Stimulated activated CD8-positive, alpha-beta memory T cell treated with anti-CD3 and anti-CD28 coated beads, Interleukin-15, amount 100 ng/mL, for 1 hour (primary cell): Measurements from ENCODE around the gene PDIK1L.
A peak's percentile ranks its signal among the peaks of the same experiment; 100 is the strongest.

ENCODE experiments used
- DNase-seq: peaks from one replicate; pipeline ENCODE4 v3.0.0-alpha.2; 2020; ENCODE audit warnings: low read depth

The PDIK1L gene

GRCh38 chr1:26111530-26112406, at the start of gene PDIK1L:
PDIK1L (plus strand) TSS chr1:26111824; CDS start chr1:26114309, 2,485 bp downstream.
- DNase-seq: peak; percentile 87

GRCh38 chr1:26064553-26064952, 47.1 kb upstream of the PDIK1L start:
- DNase-seq: no peak

GRCh38 chr1:26066160-26066559, 45.5 kb upstream of the PDIK1L start:
- no peak for DNase-seq

GRCh38 chr1:26066857-26067256, 44.8 kb upstream of the PDIK1L start:
- DNase-seq: no peak

GRCh38 chr1:26067432-26067911, 44.2 kb upstream of the PDIK1L start, which contains the start of gene TRIM63:
TRIM63 (minus strand) TSS chr1:26067630; CDS start chr1:26067494, 136 bp downstream.
- no peak for DNase-seq

- no peak for DNase-seq
Observed at GRCh38 chr1:26069941-26070295, 41.7 kb upstream of the PDIK1L start.

- DNase-seq: no peak
Observed at GRCh38 chr1:26070296-26070962, 41.2 kb upstream of the PDIK1L start.

GRCh38 chr1:26070963-26071342, 40.7 kb upstream of the PDIK1L start:
- DNase-seq: no peak

GRCh38 chr1:26072305-26072704, 39.3 kb upstream of the PDIK1L start:
- DNase-seq: no peak

- DNase-seq: no peak
Observed at GRCh38 chr1:26075421-26076144, 36.0 kb upstream of the PDIK1L start.

GRCh38 chr1:26077524-26077923, 34.1 kb upstream of the PDIK1L start:
- no peak for DNase-seq

- no peak for DNase-seq
Observed at GRCh38 chr1:26078286-26079177, 33.1 kb upstream of the PDIK1L start.

GRCh38 chr1:26079178-26079563, 32.5 kb upstream of the PDIK1L start:
- DNase-seq: no peak

GRCh38 chr1:26079960-26080814, 31.4 kb upstream of the PDIK1L start:
- no peak for DNase-seq

GRCh38 chr1:26081267-26082019, 30.2 kb upstream of the PDIK1L start:
- DNase-seq: no peak

GRCh38 chr1:26082020-26082350, 29.6 kb upstream of the PDIK1L start:
- DNase-seq: no peak

GRCh38 chr1:26083208-26083607, 28.4 kb upstream of the PDIK1L start:
- no peak for DNase-seq

GRCh38 chr1:26084091-26084561, 27.5 kb upstream of the PDIK1L start:
- DNase-seq: no peak

- no peak for DNase-seq
Observed at GRCh38 chr1:26084844-26085243, 26.8 kb upstream of the PDIK1L start.

GRCh38 chr1:26089125-26089524, 22.5 kb upstream of the PDIK1L start:
- DNase-seq: no peak
